NCI-H2107 treated with DMSO at 0.1 percent for 48 hours (cell line): Measurements from ENCODE around the gene NIPA2.

ENCODE experiments used
- DNase-seq: peaks from one replicate; lab custom pipeline; 2025; ENCODE audit not compliant: unreplicated experiment; lab: John Stamatoyannopoulos, UW

NIPA2 gene

GRCh38 chr15:22874966-22875365 lies 36.5 kb downstream of the NIPA2 start:
- no peak for DNase-seq

GRCh38 chr15:22877117-22877516 lies 38.7 kb downstream of the NIPA2 start:
- no peak for DNase-seq

- no peak for DNase-seq
These were observed 39.1 kb downstream of the NIPA2 start for GRCh38 chr15:22877607-22878006.

- no peak for DNase-seq
These were observed 39.6 kb downstream of the NIPA2 start for GRCh38 chr15:22878103-22878502.

GRCh38 chr15:22880068-22880980 lies 41.9 kb downstream of the NIPA2 start:
- no peak for DNase-seq

- no peak for DNase-seq
These were observed 42.7 kb downstream of the NIPA2 start for GRCh38 chr15:22880981-22881738.

GRCh38 chr15:22881739-22882440 lies 43.4 kb downstream of the NIPA2 start:
- DNase-seq: no peak

- DNase-seq: no peak
These were observed 44.7 kb downstream of the NIPA2 start for GRCh38 chr15:22883196-22883595.

GRCh38 chr15:22884344-22884743 lies 45.9 kb downstream of the NIPA2 start:
- no peak for DNase-seq

GRCh38 chr15:22885120-22885519 lies 46.7 kb downstream of the NIPA2 start:
- no peak for DNase-seq

- DNase-seq: no peak
These were observed 48.9 kb downstream of the NIPA2 start for GRCh38 chr15:22887157-22887951.

- no peak for DNase-seq
These were observed 49.8 kb downstream of the NIPA2 start for GRCh38 chr15:22888120-22888859.

GRCh38 chr15:22889146-22889818 lies 50.8 kb downstream of the NIPA2 start:
- DNase-seq: no peak

GRCh38 chr15:22890296-22890695 lies 51.8 kb downstream of the NIPA2 start:
- DNase-seq: no peak

GRCh38 chr15:22891426-22892210 lies 53.2 kb downstream of the NIPA2 start:
- no peak for DNase-seq

GRCh38 chr15:22892333-22892732 lies 53.9 kb downstream of the NIPA2 start:
- no peak for DNase-seq

- no peak for DNase-seq
These were observed 54.6 kb downstream of the NIPA2 start for GRCh38 chr15:22893081-22893480.

- no peak for DNase-seq
These were observed 55.4 kb downstream of the NIPA2 start for GRCh38 chr15:22893881-22894280.
